T-helper 17 cell (primary cell): ENCODE measurements around the gene CFAP43. TPM values are rescaled to one million over a fixed set of nuclear protein-coding genes. Genes with fewer than 3 reads are reported as not detected.

Experiments used
- ATAC-seq: fragments of 150-1000 bp; cut with Tn5 transposase; 2 replicates; pipeline ENCODE4 v1.10.0; 2021; ENCODE audit warnings: mild to moderate bottlenecking, moderate library complexity
- DNase-seq, 3 donors: peaks; one replicate each; pipeline versions ENCODE4 v3.0.0 to v3.0.0-alpha.2; 2020 to 2021
- H3K9me3 ChIP-seq: one replicate; pipeline ENCODE4 v1.7.0; 2013; ENCODE audit warnings: low read length, mild to moderate bottlenecking; ENCODE audit not compliant: control insufficient read depth, poor library complexity, severe bottlenecking
- H3K27ac Mint-ChIP-seq: one replicate; pipeline ENCODE4 v1.8.0; 2022; ENCODE audit warnings: mild to moderate bottlenecking, moderate library complexity, mixed read lengths
- H3K27me3 Mint-ChIP-seq: one replicate; pipeline ENCODE4 v1.8.0; 2022; ENCODE audit warnings: mixed read lengths
- H3K36me3 Mint-ChIP-seq: one replicate; pipeline ENCODE4 v1.8.0; 2022; ENCODE audit warnings: low read depth, mixed read lengths
- H3K4me1 Mint-ChIP-seq: one replicate; pipeline ENCODE4 v1.8.0; 2022; ENCODE audit warnings: mild to moderate bottlenecking, mixed read lengths
- H3K4me3 Mint-ChIP-seq: one replicate; pipeline ENCODE4 v1.8.0; 2022; ENCODE audit warnings: mild to moderate bottlenecking, moderate library complexity, mixed read lengths
- total RNA-seq, 4 donors: library from RNA in 2 of 4; stranded (reverse) in 2 of 4; gene quantifications; one replicate each; pipeline ENCODE4 v1.2.3 and lab custom pipeline; 2022 to 2026

The CFAP43 gene
- total RNA-seq, 2 donors from 2014 or later = not detected

DNA sequence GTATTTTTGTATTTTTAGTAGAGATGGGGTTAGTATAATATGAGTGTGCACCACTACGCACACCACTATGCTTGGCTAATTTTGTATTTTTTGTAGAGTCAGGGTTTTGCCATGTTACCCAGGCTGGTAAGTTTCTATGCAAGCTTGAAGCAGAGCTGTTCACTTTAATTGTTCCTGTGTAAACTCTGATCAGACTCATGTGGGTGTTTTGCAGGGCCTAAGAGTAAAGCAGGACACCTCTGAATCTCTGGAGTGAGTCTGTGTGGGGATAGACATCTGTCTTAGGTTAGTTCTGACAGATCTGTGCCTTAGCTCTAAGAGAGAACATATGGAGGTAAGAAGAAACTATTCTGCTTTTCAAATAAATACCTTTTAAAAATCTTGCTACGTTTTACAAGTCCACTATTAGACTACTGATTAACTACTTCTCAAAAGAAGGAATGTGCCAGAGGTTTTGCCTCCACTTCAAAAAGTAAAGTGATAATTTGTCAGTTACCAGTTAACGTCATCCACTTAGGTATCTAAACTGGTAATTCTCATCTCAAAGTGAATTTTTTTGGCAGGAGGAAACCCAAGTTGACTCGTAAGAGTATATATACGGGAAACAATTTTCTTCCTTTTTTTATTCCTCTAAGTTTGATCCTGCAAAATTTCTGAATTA, 147.6 kb downstream of the CFAP43 start:
- DNase-seq (no peak), ATAC-seq (no peak)
- Mint-ChIP-seq H3K4me1 (peaks cover 3% of the 10 kb centered on the region), H3K27ac (no peak overlapping the region), H3K36me3 (no peaks in the 10 kb centered on the region), H3K27me3 (no peaks in the 10 kb centered on the region), H3K4me3 (no peak overlapping the region)
- no peaks in the 10 kb centered on the region for H3K9me3 ChIP-seq

DNA sequence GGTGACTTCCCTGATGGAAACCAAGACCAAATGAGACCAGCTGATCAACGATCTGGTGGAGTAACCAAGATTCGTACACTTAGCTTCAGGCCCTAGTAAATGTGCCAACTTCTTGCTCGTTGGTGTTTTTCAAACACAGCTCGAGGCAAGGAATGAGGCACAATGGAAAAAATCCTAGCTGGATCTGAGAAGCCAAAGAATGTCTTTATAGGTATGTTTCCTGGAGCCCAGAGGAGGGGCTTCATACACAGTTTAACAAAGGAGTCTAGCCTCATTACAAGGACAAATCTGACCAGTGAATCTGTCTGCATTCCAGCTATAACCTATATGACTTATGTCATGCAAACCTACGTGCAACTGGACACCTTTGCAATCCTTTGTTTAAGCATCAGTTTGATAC, 150.2 kb downstream of the CFAP43 start:
- no peak overlapping the region for H3K27ac Mint-ChIP-seq
- no peaks in the 10 kb centered on the region for H3K9me3 ChIP-seq
- H3K4me1 Mint-ChIP-seq = peaks cover 3% of the 10 kb centered on the region
- H3K4me3 Mint-ChIP-seq = no peak overlapping the region
- no peaks in the 10 kb centered on the region for H3K36me3 Mint-ChIP-seq
- no peaks in the 10 kb centered on the region for H3K27me3 Mint-ChIP-seq
- ATAC-seq (no peak), DNase-seq (no peak)

DNA sequence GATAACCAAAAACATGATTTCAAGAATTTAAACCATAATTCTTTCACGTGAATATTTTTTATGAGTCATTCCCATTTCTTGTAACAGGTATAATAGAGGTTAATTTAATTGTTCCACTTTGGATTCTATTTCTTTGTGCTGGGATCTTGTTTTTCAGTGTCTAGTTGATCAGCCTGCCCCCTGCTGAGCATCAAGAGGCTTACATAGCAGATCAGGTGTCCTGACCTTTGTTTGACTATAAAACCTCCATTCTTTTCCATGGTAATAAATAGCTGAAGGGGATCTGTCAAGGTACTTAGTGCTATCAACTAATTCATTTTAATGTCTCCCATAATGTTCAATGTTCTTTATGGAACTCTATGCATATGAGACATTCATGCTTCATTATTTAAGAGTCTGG, 151.4 kb downstream of the CFAP43 start:
- Mint-ChIP-seq H3K27me3 (no peaks in the 10 kb centered on the region), H3K4me1 (no peaks in the 10 kb centered on the region), H3K27ac (no peak overlapping the region), H3K4me3 (no peak overlapping the region), H3K36me3 (no peaks in the 10 kb centered on the region)
- no peak for ATAC-seq
- H3K9me3 ChIP-seq = no peaks in the 10 kb centered on the region
- no peak for DNase-seq

Other genes starting within 250 kb of the CFAP43 start
- gene COL17A1, start 146.5 kb downstream of the CFAP43 start, total RNA-seq = not detected
- 10 to 100 TPM; 10.9 to 16.3 TPM for gene SFR1, start 110.2 kb downstream of the CFAP43 start, total RNA-seq
- 10 to 100 TPM; 37.9 to 52.6 TPM for gene GSTO1, start 22.5 kb upstream of the CFAP43 start, total RNA-seq
- 1 to 10 TPM in 1 of 2 donors, under 1 TPM in 1; 0.70 to 1.1 TPM for gene GSTO2, start 36.8 kb upstream of the CFAP43 start, total RNA-seq
- gene ITPRIP, start 106.1 kb upstream of the CFAP43 start, total RNA-seq = 10 to 100 TPM; 30.6 to 47.1 TPM
- not detected for gene CFAP58, start 121.5 kb upstream of the CFAP43 start, total RNA-seq